ENCODE results near the gene EXOSC5. TPM values are rescaled to one million over a fixed set of nuclear protein-coding genes. Genes with fewer than 3 reads are reported as not detected.
A peak's percentile ranks its signal among the peaks of the same experiment; 100 is the strongest.

EXOSC5 gene
- total and polyA plus RNA-seq, 9 of the 15 experiments (the other 6 are each of a cell fraction or from before 2014, with no cell fraction given): 10.9 to 75.5 (median 37.8) TPM

GRCh38 chr19:41363753-41364523, 33.2 kb downstream of the EXOSC5 start, which contains the start of gene B9D2 (continued):
- TF ChIP-seq, protein P1, sequence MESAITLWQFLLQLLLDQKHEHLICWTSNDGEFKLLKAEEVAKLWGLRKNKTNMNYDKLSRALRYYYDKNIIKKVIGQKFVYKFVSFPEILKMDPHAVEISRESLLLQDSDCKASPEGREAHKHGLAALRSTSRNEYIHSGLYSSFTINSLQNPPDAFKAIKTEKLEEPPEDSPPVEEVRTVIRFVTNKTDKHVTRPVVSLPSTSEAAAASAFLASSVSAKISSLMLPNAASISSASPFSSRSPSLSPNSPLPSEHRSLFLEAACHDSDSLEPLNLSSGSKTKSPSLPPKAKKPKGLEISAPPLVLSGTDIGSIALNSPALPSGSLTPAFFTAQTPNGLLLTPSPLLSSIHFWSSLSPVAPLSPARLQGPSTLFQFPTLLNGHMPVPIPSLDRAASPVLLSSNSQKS (CRISPR knock-in tag; IDR thresholded peaks at IDR 0.05): 0 out of 2 replicates have a peak, but pooled peaks have one; percentile 70
- TF ChIP-seq RBM22 (IDR thresholded peaks at IDR 0.05; ENCODE audit: low read depth, low read length, poor library complexity, severe bottlenecking) (peak; percentile 81), U2AF2 (optimal IDR thresholded peaks at IDR 0.05; ENCODE audit: low read depth, low read length) (no peak), HDGF (IDR thresholded peaks at IDR 0.05) (no peak), SIRT6 (IDR thresholded peaks at IDR 0.05; ENCODE audit: low read depth, low read length) (no peak), IRF2 (CRISPR knock-in tag; IDR thresholded peaks at IDR 0.05) (no peak), MAZ (CRISPR knock-in tag; conservative IDR thresholded peaks at IDR 0.05 in 1 of 2, IDR thresholded peaks at IDR 0.05 in 1 of 2) (peak in 1 of 2 experiments; percentile 54; a peak in 2 of 4 replicates), ZNF280A (IDR thresholded peaks at IDR 0.05; ENCODE audit: low read depth, partially characterized antibody) (no peak), KLF6 (CRISPR knock-in tag; IDR thresholded peaks at IDR 0.05; ENCODE audit: borderline replicate concordance) (0 out of 2 replicates have a peak, but pooled peaks have one; percentile 25), NRF1 (conservative IDR thresholded peaks at IDR 0.05 in 1 of 2, IDR thresholded peaks at IDR 0.05 in 1 of 2) (peak; percentile 99), CEBPB (tag; IDR thresholded peaks at IDR 0.05) (no peak), ZNF561 (CRISPR knock-in tag; conservative IDR thresholded peaks at IDR 0.05) (no peak), ARNT (IDR thresholded peaks at IDR 0.05) (no peak; a peak in 1 of 4 replicates), NFATC3 (IDR thresholded peaks at IDR 0.05) (no peak), DMBX1 (CRISPR knock-in tag; IDR thresholded peaks at IDR 0.05; ENCODE audit: borderline replicate concordance) (no peak), TAF1 (IDR thresholded peaks at IDR 0.05; ENCODE audit: control insufficient read depth, extremely low read depth, insufficient read depth, low read length, severe bottlenecking) (no peak), TEAD2 (tag; IDR thresholded peaks at IDR 0.05) (no peak), HMG20B (CRISPR knock-in tag; IDR thresholded peaks at IDR 0.05) (no peak), NR2C2 (CRISPR knock-in tag; IDR thresholded peaks at IDR 0.05) (no peak), NR2C2 (tag; IDR thresholded peaks at IDR 0.05) (peak; percentile 83), GATAD2B (IDR thresholded peaks at IDR 0.05; ENCODE audit: borderline replicate concordance) (no peak), ZNF140 (CRISPR knock-in tag; IDR thresholded peaks at IDR 0.05) (no peak)
- TF ChIP-seq, protein P2, sequence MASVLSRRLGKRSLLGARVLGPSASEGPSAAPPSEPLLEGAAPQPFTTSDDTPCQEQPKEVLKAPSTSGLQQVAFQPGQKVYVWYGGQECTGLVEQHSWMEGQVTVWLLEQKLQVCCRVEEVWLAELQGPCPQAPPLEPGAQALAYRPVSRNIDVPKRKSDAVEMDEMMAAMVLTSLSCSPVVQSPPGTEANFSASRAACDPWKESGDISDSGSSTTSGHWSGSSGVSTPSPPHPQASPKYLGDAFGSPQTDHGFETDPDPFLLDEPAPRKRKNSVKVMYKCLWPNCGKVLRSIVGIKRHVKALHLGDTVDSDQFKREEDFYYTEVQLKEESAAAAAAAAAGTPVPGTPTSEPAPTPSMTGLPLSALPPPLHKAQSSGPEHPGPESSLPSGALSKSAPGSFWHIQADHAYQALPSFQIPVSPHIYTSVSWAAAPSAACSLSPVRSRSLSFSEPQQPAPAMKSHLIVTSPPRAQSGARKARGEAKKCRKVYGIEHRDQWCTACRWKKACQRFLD (CRISPR knock-in tag; IDR thresholded peaks at IDR 0.05): 0 out of 2 replicates have a peak, but pooled peaks have one; percentile 53
- TF ChIP-seq, protein P3, sequence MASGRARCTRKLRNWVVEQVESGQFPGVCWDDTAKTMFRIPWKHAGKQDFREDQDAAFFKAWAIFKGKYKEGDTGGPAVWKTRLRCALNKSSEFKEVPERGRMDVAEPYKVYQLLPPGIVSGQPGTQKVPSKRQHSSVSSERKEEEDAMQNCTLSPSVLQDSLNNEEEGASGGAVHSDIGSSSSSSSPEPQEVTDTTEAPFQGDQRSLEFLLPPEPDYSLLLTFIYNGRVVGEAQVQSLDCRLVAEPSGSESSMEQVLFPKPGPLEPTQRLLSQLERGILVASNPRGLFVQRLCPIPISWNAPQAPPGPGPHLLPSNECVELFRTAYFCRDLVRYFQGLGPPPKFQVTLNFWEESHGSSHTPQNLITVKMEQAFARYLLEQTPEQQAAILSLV (tag; IDR thresholded peaks at IDR 0.05): no peak
